Measurements from ENCODE around the gene UHMK1.
"Not testable (repeated sequence)": the region's sequence is repeated elsewhere in the genome, so short reads cannot be mapped to it uniquely, and the experiment has no call there.

UHMK1 gene, protein sequence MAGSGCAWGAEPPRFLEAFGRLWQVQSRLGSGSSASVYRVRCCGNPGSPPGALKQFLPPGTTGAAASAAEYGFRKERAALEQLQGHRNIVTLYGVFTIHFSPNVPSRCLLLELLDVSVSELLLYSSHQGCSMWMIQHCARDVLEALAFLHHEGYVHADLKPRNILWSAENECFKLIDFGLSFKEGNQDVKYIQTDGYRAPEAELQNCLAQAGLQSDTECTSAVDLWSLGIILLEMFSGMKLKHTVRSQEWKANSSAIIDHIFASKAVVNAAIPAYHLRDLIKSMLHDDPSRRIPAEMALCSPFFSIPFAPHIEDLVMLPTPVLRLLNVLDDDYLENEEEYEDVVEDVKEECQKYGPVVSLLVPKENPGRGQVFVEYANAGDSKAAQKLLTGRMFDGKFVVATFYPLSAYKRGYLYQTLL

GRCh38 chr1:162497723-162498495 lies at the start of gene UHMK1:
Gene UHMK1, plus strand, starts transcription at chr1:162497818. Its CDS starts 183 bp downstream, at chr1:162498001.
- DNase-seq, result peak; percentile 93

- not testable (repeated sequence) for DNase-seq
These were observed 43.3 kb upstream of the UHMK1 start for GRCh38 chr1:162454361-162454760.

GRCh38 chr1:162456323-162456722 lies 41.3 kb upstream of the UHMK1 start:
- DNase-seq, result no peak

DNA sequence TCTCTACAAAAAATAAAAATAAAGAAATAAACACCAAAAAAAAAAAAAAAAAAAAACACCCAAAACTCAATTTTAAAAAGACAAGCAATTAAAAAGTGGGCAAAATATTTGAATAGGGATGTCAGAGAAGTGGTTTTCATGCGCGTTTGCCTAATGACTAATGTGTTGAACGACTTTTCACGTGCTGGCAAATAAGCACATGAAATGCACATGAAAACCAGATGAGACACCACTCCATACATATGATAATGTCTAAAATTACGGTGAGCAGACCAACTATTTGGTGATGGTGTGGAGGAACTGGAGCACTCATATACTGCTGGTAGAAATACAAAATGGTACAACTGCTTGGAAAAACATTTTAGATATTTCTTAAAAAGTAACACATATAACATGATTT lies 39.4 kb upstream of the UHMK1 start:
- DNase-seq, result no peak

GRCh38 chr1:162462425-162462824 lies 35.2 kb upstream of the UHMK1 start:
- not testable (repeated sequence) for DNase-seq

GRCh38 chr1:162463021-162463420 lies 34.6 kb upstream of the UHMK1 start:
- no peak for DNase-seq

DNA sequence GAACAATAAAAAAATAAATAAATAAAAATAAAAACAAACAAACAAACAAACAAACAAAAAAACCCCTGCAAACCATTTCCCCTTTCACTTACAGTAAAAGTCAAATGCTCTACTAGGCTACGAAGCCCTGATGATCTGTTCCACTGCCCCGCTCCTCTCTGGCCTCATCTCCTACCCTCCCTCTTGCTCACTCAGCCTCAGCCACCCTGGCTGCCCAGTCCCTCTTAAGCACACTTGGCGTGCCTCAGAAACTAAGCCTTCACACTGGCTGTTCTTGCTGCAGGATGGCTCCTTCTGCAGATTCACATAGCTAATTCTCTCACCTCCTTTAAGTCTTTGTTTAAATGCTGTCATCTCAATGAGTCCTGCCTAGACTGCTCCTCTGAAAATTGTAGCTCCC lies 30.8 kb upstream of the UHMK1 start:
- DNase-seq, result no peak

DNA sequence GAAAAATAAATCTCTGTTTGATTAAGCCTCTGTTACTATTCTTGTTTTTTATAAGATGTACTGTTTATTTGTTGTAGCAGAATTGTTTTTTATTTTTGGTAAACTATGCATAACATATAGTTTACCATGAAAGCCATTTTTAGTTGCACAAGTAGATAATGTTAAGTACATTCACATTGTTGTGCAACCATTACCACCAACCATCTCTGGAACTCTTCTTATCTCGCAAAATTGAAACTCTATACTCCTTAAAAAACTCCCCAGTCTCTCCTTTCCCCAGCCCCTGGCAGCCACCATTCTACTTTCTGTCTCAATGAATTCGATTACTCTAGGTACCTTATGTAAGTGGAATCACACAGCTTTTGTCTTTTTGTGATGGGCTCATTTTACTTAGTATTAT lies 27.4 kb upstream of the UHMK1 start:
- DNase-seq, result no peak

GRCh38 chr1:162471290-162471853 lies 26.2 kb upstream of the UHMK1 start:
- no peak for DNase-seq

DNA sequence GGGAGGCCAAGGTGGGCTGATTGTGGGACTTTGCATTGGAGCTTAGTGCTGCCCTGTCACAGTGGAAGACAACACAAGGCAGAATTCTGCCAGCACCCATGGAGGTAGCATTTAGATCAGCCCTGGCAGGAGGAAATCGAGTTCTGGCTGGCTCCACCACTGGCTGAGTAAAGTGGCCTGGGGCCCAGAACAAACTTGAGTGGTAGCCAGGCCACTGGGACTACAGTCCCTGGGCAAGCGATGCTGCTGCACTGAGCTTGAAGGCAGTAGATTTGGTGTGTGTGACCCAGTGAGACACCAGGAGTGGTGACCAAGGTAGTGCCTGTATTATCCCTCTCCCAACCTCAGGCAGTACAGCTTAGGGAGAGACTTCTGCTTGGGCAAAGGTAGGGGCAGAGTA lies 22.5 kb upstream of the UHMK1 start:
- DNase-seq, result no peak

GRCh38 chr1:162475539-162476185 lies 22.0 kb upstream of the UHMK1 start:
- DNase-seq, result no peak

DNA sequence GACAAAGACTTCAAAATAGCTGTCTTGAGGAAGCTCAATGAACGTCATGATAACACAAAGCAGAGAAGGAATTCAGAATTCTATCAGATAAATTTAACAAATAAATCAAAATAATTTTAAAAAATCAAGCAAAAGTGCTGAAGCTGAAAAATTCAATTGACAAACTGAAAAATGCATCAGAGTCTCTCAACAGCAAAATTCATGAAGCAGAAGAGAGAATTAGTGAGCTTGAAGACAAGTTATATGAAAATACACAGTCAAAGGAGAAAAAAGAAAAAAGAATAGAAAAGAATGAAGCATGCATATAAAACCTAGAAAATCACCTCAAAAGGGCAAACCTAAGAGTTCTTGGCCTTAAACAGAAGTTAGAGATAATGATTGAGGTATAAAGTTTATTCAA lies 21.0 kb upstream of the UHMK1 start:
- no peak for DNase-seq

DNA sequence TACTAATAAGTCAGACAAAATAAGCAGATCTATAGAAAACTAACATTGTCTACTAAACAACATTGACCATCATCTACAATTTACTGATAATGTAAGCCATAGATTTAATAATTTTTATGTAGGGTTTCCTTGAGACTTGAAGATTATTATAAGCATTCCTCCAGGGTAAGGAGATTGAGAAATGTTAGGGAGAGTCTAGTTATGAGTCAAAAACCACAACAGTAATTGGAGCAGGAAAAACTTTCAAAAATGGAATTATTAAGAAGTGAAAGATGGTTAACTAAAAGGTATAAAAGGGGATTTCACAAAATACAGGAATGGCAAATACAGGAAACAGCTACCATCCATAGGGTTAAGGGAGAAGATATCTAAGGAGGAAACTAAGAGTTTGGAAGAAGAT lies 12.4 kb upstream of the UHMK1 start:
- peak; percentile 16 for DNase-seq

DNA sequence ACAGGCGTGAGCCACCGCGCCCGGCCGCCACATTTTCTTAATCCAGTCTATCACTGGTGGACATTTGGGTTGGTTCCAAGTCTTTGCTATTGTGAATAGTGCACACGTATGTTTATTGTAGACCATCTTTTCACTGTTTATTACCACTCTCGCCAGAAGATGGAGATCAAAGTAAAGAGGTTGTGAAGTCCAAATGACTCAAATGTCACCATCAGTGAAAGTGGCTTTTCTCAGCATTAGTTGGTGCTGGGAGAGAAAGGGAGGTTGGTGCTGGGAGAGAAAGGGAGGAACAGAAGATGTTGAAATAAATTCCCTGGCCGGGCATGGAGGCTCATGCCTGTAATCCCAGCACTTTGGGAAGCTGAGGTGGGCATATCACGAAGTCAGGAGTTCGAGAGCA lies 10.4 kb upstream of the UHMK1 start:
- DNase-seq, result no peak

- no peak for DNase-seq
These were observed 9.4 kb upstream of the UHMK1 start for GRCh38 chr1:162488219-162488618.

GRCh38 chr1:162495531-162496233 lies 1.9 kb upstream of the UHMK1 start:
- not testable (repeated sequence) for DNase-seq

DNA sequence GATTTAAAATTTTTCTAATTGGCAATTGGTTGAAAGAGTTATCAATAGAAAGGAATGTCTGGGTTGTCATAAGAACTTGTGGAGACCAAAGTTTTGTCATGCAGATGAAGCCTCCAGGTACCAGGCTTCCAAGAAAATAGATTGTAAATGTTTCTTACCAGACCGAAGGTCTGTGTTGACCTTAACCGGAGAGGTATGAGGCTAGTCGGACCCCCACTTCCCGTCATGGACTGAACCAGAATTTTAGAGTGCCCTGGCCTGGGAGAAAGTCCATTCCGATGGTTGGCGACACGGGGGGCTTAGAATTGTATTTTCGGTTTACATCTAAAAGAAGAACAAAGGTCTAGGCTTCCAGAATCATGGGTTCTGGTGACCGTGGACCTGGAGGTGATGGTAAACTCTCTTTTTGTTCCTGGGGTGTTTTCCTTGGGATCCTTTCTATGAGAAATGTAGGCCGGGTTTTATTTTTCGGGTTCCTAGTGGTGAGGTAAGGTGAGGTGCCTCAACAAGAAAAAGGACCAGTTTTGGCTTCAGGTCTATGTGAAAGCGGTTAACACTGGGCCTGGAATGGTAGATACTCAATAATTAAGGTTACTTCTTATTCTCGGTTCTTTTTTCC lies 405 bp upstream of the UHMK1 start:
- DNase-seq, result no peak

GRCh38 chr1:162498496-162498810 lies 835 bp downstream of the UHMK1 start:
- no peak for DNase-seq

GRCh38 chr1:162500805-162501204 lies 3.2 kb downstream of the UHMK1 start:
- DNase-seq, result no peak

DNA sequence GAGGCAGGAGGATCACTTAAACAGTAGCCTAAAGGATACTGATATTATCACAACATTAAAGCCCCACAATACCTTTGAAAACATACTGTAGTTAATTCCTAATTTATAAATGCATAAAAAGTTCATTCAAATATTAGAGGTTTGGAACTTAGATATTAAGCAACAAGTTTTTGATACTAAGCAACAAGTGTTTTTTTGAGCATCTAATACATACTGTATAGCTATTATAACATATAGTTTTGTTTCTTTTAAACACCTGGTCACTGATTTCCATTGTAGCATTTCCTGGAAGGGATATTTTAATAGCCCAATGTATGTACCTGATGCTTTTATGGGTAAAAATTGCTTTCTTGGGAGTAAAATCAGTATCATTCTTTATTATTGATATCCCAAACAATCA lies 4.5 kb downstream of the UHMK1 start:
- DNase-seq, result no peak

DNA sequence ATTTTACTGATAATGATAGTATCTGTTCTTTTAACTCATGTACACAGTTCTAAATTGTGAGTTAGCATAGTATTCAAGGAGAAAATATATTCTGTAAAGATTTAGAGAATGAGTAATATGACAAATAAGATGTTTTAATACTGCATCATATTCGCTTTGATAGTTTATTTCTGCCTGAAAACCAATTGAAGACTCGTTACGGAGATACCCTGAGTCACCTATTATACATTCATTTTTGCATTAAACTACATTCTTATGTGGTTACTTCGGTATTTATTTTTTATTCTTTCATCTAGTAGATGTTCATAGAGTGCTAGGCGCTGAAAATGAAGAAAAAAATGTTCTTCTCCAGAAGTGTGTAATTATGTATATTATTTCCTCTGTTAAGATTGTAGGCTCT lies 5.3 kb downstream of the UHMK1 start:
- DNase-seq, result peak; percentile 80

GRCh38 chr1:162527314-162527713 lies 29.7 kb downstream of the UHMK1 start:
- no peak for DNase-seq
